Left renal cortex interstitium (tissue), 4 donors: ENCODE measurements around the gene LONRF2. TPM values are rescaled to one million over a fixed set of nuclear protein-coding genes. Genes with fewer than 3 reads are reported as not detected.

Experiments
- DNase-seq, 4 donors: peaks; one replicate each; pipeline ENCODE4 v3.0.0-alpha.2; 2013; ENCODE audit warnings: low read depth in 4 of 4, low spot score in 2 of 4, missing footprints in 1 of 4
- polyA plus RNA-seq, 4 donors: library from polyadenylated mRNA; unstranded; fragments of 120-200 nt; gene quantifications; one replicate each; pipeline ENCODE4 v1.2.1, GENCODE V29; 2013; ENCODE audit not compliant: insufficient read length in 4 of 4

The LONRF2 gene
- polyA plus RNA-seq, 4 donors = 2.3 to 4.9 (median 3.4) TPM

DNA sequence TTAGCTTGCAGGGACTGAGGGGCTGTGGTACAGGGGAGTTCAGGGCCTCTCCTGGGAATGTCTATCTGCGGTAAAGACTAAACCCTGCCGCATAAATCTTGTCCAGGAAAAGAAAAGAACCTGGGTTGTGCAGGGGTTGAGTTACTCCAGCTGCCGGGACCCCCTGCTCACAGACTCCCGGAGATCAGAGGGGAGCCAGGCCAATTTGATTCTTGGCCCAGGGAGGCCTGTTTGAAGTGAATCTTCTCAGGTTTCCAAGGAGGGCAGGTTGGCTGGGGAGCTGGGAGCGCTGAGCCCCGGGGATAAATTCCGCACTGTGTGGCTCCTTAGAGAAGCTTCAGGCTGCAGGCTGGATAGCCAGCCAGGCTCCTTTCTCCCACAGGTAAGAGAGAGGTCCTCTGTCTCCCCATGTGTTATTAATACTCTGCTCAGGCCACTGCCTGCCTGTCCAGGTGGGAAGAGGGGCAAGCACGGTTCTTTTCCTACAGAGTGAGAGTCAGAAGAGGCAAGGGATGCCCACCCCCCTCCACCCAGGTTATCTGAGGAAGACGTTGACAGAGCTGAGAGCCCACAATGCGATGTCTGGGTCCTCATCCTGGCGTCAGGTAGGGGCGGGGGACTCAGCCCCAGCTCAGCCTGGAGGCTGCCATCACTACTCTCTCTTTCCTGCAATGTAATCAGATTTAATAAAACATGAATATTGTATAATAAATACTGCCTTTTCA is 82.7 kb downstream of the LONRF2 start:
- DNase-seq = peak in 3 of 4 donors; percentile 41 to 58 (median 54)

DNA sequence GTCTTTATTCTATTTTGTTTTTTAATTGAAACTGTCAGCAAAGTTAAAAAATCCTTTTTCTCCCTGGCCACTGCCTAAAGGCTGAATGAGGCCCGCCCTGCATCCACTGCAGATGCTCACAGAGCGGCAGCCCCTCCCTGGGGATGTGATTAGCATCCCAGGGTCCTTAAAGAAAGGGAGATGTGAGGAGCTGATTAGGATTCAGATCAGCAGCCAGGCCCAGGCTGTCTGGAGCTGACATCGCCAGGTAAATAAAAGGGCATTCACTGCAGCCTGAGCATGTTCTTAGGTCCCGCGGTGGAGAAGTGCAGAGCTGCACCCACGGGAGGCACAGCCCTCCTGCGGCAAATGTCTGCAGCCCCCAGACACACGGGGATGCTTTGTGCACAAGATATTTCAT is 83.8 kb downstream of the LONRF2 start:
- DNase-seq = no peak

DNA sequence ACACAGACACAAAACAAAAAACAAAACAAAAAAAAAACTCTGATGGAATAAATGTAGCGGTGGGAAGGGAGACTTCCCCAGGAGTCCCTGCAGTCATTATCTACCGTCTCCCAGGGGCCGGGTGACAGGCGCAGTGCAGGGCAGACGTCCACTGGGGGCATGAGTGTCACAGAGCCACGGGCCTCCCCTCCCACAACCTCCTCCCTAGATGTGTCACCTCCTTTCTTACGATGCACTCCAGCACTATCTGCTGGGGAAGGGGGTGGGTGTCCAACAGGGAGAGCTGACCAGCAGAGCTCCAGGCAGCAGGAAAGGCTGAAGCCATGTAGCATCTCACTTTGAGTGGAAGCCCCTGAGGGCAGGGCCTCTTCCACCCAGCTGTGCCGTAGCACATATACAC is 84.5 kb downstream of the LONRF2 start:
- no peak for DNase-seq

DNA sequence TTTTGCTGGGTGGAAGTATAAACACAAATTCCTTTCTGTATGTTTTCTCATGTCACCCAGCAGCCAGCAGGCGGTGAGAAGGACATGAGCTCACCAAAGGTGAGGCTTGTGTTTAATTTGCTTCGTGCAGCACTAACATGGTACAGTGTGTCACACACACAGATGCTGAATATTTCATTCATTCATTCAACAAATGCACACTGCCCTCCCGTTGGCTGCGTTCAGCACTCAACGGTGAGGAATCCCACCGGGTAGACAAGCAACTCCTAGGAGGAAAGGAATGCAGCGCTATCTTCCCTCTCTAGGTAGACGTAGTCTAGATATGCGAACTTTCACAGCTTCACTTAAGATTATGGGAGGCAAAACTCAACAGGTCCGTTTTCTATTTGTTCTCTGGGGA is 85.1 kb downstream of the LONRF2 start:
- DNase-seq = no peak

DNA sequence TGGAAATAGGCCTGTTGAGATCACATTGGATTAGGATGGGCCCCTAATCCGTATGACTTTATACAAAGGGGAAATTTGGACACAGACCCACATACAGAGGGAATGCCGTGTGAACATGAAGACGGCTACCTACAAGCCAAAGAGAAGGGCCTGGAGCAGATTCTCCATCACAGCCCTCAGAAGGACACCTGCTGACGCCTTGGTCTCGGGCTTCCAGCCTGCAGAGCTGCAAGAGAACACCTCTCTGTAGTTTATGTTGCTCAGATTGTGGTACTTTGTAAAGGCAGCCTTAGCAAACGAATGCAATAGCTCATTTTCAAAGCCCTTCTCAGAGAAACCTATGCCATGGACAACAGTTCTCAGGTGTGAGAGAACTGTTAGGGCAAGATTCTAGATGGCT is 86.1 kb downstream of the LONRF2 start:
- DNase-seq = no peak

DNA sequence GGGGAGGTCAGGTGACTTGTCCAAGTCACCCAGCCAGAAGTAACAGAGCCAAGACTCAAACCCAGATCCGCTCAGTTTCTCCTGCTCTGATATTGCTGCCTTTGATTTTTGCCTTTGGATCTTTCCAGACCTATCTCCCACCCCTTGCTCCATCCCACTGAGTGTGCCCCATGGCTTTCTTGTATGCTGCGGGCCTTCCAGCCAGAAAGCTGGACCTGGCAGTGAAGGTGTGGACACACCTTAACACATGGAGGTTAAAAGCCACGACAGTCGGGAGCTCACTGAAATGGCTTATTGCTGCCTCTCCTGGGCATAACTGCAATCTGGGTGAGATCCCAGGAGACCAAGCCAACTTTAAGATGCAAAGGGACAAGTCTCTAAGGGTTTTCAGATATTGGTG is 86.7 kb downstream of the LONRF2 start:
- DNase-seq = no peak

DNA sequence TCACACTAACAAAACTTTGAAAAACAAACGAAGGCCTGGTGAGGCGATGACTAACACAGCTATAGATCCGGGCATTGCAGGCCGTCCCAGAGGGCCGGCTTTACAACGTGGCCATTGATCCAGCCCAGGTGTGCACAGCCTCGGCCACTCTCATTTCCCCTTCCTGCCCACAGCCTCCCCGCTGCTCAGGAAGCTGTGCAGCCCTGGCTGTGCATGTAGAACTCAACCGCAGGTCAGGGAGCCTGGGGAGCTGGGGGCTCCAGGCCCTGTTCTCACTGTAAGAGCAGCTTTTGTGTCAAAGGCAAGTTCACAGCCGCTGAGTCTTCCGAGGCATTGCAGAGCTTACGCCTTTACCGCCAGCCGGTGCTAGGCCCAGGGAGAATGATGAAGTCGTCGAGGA is 87.2 kb downstream of the LONRF2 start:
- DNase-seq = no peak

DNA sequence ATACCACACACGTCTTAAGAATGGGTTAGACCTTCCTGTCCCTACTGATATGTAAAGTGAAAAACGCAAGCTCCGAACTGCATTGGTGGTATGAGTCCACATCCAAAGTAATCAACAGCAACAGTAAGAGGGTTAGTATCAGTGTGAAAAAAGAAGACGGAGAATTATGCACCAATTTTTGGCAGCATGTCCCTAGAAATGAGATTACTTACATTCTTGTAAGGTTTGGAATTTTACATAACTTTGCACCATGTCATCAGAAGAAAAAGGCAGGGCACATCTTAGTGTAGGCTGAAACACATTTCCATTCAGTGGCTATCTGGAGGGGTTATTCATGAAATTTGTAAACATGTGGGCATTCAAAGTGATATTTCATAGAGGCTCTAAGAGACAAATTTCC is 88.2 kb downstream of the LONRF2 start:
- DNase-seq = no peak

DNA sequence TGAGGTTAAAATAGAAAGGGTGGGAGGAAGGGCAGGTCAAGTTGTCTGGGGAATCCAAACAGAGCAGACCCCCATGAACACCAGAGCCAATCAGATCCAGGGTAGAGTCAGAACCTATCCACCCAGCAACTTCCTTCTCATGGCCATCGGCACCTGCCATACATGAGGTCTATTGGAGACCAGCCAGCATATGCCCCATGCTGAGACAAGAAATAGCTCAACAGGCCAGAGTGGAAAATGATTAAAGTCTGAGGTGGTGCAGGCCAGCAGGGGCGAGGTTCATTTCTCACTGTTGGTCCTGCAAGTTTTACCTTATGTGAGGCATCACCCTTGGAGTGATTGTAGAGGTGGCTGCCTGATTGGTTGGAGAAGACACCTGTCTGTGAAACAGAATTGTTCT is 89.2 kb downstream of the LONRF2 start:
- no peak for DNase-seq

DNA sequence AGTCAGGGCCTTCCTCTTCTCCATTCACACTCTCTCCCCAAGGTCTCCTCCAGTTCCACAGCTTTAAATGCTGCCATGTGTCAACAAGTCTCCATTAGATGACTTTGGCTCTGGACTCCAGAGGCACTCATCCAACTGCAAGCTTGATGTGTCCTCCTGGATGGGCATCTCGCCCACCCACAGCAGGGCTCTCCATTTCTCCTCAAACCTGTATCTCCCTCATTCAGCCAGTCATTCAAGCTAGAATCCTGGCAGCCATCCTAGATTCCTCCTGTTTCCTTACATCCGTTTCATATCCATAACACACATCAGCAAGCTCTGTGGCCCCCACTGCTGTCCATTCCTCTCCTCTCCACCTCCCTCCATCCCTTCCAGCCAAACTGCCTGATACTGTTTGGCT is 91.5 kb downstream of the LONRF2 start:
- no peak for DNase-seq

DNA sequence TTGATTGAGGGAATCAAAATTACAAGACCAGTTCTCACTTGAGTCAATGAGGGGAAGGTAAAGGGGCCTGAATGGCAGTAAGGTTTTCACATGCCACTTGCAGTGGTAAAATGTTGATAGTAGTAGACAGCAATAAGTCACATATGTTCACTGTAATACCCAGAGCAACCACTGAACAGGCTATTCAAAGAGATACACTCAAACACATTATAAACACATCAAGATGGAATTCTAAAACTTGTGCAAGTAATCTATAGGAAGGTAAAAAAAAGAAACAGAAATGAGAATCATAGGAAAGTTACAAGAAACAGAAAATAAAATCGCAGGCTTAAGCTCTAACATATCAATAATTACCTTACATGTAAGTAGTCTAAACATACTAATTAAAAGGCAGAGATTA is 93.3 kb downstream of the LONRF2 start:
- no peak for DNase-seq

DNA sequence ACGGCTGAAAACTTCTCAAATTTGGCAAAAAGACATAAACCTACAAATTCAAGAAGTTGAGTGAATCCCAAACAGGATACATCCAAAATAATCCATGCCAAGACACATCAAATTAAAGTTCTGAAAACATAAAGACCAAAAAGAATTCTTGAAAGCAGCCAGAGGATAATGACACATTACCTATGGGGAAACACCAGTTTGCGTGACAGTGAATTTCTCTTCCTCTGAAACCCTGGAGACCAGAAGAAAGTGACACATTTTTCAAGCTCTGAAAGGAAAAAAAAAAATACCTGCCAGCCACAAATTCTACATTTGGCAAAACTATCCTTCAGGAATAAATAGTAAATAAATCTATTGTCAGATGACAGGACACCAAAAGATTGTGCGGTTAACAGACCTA is 93.9 kb downstream of the LONRF2 start:
- no peak for DNase-seq

DNA sequence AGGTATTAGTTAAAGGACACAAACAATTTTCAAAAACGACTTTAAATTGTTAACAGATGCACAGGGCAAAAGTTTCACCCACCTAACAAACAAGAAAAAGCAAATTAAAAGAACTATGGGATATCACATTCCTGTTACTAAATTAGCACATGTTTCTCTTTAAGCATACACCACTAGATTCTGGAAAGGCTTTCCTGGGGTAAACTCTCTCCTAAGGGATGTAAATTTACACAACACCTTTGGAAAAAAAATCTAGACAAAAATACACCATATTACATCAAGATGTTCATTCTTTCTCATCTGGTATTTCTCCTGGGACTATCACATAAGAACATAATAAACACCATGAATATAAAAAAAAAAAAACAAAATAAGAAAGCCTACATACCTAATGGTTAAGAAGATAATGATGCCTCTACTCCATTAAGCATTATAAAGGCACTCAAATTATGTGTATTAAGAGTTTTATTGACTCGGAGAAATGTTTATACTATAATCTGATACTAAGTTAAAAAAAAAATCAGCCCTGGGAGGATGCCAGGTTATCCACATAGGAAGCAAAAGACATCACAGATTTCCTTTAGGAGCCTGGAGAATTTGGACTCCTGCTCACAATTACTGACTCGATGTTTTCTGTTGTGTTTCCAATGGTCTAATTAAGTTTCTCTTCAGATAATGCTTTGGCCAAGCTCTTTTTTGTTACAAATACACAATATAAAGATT is 97.2 kb downstream of the LONRF2 start:
- no peak for DNase-seq

DNA sequence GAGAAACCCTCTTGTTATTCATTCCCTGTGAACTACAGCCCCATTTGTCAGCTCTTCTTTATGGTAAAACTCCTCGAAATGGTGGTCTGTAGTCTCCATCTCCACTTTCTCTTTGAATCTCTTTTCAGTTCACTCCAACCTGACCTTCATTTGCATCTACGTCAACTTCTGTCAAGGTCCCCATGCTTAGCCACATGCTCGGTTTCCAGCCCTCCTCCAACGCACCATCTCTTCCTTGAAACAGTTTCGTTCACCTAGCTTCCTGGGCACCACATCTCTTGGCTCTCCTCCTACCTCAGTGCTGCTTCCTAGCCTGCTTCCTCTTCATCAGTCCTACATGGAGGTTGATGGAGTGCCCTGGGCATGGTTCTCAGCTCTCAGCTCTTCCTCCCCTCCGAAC is 98.8 kb downstream of the LONRF2 start:
- DNase-seq = no peak

Other genes with a start within 250 kb of the LONRF2 start
- 10 to 100 TPM; 18.4 to 26.6 (median 24.0) TPM for gene AFF3, start 179.9 kb downstream of the LONRF2 start, polyA plus RNA-seq
- 10 to 100 TPM; 20.4 to 23.8 (median 23.0) TPM for gene CHST10, start 95.2 kb upstream of the LONRF2 start, polyA plus RNA-seq
- gene NMS, start 148.0 kb upstream of the LONRF2 start, polyA plus RNA-seq = not detected
- gene PDCL3, start 240.5 kb upstream of the LONRF2 start, polyA plus RNA-seq = 10 to 100 TPM; 29.2 to 39.1 (median 35.4) TPM